Activated CD4-positive, alpha-beta T cell treated with anti-CD3 and anti-CD28 coated beads for 24 hours (primary cell): Measurements from ENCODE around the gene MRPL36.

Experiments
- DNase-seq, 2 donors: peaks; one replicate each; pipeline ENCODE4 v3.0.0-alpha.2; 2020; ENCODE audit warnings: low read depth in 2 of 2

The MRPL36 gene

GRCh38 chr5:1781726-1782384, 17.8 kb downstream of the MRPL36 start:
- DNase-seq = no peak

DNA sequence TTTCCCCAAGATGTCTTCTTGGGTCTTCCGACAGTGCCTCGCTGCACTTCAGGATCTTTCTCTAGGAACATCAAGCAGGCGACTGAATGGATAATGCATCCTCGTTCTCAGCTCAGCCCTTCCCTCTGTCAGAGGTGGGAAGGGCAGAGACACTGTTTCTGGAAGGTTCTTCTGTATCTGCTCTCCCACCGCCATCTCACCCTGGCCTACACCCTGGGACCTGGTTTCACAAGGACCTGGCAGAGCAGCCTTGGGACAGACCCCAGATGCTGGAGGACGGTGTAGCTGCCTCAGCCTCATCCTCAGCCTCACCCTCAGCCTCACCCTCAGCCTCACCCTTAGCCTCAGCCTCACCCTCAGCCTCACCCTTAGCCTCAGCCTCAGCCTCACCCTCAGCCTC, 18.5 kb downstream of the MRPL36 start:
- no peak for DNase-seq

DNA sequence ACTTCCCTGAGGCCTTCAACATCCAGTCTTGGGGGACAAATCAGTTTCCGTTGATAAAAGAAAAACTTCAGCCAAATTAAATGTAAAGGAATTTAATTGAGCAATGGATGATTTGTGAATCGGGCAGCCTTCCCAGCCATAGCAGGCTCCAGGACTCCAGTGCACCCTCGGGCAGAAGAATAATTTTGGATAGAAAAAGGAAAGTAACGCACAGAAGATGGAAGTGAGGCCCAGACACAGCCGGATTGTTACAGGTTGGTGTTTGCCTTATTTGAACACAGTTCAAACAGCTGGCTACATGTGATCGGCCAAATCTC, 19.1 kb downstream of the MRPL36 start:
- no peak for DNase-seq

DNA sequence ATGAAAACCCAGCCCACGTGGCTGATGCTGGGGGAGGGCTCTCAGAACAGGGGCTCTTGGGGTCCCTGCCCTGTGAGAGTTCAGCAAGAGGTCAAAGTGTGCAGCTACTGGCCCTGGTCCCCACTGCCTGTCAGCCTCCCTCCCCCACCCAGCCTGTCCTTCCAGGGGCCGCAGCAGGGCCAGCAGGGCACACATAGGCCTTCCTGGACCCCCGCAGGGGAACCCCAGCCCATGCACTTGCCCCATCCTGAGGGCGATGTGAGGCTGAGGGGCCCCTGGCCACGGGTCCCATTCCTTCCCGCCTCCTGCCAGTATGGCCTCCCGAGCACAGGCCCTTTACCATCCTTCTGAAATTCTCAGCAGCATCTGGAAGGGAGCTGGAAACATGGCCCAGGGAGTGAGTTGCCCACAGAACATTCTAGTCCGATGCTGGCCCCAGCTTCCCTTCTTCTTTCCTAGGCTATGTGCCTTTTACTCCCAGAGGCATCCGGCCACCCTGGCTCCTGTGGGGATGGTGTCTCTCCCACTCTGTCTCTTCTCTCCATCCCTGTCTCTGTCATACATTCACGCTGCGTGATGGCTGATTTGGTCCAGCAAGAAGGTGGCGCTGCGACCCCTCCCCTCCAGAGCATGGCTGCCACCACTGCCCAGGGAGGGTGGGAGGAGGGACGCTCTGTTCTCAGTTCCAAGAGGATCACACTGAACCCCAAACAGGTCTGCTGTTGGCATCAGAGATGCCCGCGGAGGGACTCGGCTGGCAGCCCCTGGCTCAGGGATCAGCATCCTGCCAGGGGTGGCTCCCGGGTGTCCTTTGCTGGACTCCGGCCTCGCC, 19.6 kb downstream of the MRPL36 start:
- DNase-seq = no peak

DNA sequence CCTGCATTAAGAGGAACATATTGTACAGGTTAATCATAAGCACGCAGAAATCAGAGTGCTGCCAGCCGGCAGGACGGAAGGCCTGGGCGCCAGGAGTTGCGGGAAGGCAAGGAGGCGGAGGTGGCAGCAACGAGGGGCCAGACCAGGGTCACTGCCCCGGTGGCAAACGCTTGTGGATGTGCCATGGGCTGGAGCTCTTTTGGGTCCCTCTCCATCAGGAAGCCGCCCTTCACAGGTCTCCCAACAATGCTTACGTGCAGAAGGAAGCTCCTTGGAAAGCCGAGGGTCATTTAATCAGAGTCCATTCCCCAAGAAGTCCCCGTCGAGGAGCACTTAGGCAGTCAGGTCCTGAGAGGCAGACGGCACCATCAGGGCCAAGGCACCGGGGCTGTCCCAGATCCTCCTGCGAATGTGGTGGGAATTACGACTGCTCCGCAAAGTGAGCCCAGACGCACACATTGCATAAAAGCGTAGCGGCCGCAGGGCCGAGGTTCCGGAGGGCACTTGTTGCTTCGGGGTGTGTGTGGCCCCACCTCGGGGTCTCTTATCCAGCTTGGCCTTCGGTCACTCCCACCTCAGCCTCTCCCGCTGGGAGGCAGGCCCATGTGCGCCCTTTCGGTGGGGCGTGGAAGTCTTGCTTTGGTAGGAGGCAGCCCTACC, 20.5 kb downstream of the MRPL36 start:
- DNase-seq = no peak

DNA sequence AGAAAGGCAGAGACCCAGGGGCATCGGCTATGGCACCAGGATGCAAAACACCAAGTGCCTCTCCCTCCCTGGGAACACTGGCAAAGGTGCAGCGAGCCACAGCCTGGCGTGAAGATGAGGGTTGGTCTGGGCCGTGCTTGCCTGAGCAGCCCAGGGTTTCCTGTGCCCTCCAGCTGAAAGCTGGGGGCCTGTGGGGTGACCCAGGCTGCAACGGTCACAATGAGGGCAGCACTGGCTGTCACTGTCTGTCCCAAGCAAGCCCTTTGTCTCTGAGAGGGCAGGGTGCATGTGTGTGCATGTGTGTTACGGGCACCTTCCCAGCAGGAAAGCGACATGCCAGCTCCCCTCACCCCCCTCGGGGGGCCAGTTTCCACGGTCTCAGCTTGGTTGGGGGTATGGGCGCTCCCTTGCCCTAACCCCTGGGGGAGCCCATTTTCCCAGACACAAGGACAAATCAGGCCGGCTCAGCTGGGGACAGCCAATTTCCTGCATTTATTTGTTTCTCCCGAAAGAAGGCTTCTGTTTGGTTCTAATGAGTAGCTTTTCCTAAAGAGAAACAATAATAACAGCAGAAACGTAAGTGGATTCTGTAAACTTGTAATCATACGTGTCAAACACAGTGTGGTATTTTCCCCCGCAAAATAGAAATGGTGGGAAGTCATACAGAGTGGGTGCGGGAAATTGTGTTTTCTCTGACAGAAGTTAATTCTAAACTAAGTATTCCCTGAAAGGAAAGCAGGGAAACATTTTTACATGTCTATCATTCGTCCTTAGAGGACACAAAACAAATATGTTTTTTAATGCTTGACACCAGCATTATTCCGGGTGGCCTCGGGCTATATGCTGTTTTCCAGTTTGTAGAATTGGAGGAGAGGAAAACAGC, 21.3 kb downstream of the MRPL36 start:
- no peak for DNase-seq

DNA sequence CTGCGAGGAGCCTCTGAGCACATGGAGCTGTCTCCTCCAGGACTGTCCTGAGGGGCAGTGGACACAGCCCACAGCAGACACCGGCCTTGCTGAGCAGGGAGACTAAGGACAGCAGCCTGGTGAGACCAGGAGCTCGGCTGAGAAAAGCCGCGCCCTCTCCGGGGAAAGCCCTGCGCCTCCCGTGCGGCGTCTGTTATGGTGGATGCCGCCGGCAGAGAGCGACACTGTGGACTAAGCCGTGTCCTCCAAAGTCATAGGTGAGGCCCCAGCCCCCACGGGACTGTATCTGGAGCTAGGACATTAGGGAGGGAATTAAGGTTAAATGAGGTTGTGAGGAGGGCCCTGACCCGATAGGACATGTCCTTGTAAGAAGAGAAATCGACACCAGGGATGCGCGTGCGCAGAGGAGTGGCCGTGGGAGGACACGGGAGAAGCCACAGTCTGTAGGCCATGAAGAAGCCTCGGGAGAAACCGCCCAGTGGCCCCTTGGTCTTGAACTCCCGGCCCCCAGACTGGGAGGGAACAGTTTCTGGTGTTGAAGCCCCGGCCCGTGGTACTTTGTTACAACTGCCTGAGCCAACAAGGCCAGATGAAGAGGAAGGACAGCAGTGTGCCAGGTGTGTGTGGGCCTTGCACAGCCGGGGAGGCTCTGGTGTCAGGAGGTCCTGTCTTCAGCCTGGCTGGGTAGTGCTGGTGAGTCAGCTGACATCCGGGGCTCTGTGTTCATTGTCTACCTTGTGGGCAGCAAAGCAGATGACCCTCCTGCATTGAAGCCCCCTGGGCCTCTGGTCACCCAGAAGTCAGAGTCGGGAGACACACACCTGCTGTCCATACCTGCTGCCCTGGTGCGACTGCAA, 22.1 kb downstream of the MRPL36 start:
- DNase-seq = no peak

DNA sequence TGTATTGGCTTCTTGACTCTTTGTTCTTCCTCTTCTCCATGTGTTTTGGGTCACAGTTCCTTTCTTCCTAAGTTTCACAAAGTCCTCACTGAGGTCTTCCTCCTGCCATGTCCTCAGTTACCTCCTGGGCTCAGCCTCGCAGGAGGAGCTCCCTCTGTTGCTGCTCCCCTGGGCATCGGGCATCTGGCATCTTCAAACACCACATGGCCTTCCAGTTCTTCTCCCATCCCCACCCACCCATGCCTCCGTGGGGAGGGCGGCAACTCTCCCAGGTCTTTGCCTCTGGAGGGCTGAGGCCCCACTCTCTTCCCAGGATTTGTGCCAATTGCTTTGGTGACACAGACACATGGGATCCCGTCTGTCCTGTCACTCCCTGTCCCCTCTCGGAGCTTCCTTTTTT, 22.8 kb downstream of the MRPL36 start:
- no peak for DNase-seq

- DNase-seq = no peak
Observed at GRCh38 chr5:1772634-1773033, 27.0 kb downstream of the MRPL36 start.

DNA sequence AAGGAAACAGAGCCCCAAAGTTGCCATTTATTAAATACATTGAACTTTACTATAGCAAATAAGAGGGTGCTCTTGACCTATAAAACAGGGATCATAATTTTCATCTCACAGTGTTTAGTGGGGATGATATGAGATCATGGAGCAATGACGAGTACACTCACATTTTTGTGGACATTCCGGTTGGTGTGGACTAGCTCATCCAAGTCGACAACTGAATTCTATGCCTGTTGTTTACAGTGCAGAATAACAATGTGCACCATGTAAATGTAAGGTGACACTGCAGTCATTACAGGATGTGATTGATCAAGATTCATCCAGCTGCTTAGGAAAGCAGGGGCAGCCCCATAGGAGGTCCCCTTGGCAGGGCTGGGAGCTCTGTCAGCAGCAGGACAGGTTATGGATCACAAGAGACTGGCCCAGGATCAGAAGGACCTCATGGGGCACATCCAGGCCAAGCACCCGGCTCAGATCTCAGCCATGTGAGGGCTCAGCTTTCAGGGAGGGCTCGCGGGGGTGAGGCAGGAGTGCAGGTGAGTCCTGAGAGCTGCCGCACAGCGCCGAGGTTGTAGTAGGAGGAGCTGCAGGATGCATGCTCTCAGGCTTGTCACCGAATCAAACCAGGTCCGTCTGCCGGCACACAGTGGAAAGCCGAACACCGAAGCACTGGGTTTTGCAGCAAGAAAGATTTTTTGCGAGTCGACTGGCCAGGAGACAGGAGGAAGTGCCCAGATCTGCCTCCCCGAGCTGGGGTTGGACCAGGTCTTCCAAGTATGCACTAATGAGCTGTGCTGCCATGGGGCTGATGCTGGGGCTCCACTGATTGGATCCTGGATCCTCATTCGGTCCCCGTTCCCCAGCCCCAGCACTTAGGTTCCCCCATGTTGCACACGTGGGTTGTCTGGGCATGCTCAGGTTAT, 28.2 kb downstream of the MRPL36 start:
- no peak for DNase-seq

DNA sequence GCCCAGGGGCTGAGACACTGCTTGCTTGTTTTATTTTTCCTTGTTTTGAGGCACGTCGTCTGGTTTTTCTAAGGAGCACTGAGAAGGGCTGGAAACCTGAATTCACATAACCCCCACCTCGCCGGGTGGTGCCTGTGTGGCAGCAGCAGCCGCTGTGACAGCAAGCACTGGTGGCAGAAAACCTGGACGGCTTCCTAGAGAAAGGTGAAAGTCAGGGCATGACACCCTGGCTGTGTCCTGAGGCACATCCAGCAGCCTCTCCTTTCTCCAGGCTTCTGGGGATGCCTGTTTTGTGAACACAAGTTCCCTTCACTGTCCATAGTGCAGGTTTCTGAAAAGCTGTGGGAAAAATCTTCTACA, 29.2 kb downstream of the MRPL36 start:
- no peak for DNase-seq

DNA sequence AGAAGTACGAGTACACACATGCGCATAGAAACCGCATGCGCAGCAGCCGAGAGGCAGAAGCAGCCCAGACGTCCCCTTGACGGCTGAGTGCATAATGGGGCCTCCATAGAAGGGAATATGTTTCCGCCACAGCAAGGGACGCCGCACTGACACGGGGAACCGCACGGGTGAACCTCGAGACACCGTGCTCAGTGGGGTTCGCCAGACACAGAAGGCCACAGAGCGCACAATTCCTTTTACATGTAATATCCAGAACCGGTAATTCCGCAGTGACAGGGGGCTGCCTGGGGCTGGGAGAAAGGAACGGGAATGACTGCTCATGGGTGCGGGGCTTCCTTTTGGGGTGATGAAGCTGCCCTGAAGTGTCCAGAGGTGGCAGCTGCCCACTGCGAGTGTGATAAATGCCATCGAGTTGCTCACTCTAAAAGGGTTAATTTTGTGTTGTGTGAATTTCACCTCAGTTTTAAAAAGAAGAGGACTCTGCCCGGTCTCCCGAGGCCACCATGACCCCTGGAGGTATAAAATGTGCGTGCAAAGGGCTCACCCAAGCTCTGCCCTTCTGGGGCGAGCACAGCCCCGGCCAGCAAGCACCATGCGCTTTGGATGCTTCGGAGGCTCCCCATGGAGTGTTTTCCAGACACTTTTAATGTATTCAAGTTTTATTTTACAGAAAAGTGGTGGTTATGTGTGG, 29.7 kb downstream of the MRPL36 start:
- no peak for DNase-seq

DNA sequence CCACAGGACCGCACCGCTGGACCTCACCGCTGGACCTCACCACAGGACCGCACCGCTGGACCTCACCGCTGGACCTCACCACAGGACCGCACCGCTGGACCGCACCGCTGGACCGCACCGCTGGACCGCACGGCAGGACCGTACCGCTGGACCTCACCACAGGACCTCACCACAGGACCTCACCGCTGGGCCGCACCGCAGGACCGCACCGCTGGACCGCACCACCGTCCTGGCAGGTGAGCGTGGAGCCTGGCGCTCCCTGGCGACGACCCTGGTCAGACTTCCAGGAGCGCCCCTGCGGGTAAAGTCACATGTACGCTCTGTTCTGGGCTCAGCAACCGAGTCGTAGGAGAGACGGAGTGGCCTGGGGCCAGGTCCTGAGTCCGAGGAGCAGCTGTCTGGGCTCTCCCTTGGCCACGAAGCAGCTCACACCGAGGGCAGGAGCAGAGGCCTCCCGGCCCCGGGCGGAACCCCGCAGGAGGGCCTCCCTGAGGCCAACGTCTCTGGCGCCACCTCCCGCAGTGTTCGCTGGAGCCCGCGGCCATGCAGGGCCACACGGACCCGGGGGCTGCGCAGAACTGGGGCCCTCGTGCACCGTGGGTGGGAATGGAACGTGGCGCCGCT, 30.5 kb downstream of the MRPL36 start:
- no peak for DNase-seq

- no peak for DNase-seq
Observed at GRCh38 chr5:1768283-1769000, 31.2 kb downstream of the MRPL36 start.

- no peak for DNase-seq
Observed at GRCh38 chr5:1767524-1768282, 31.9 kb downstream of the MRPL36 start.

- no peak for DNase-seq
Observed at GRCh38 chr5:1765880-1766235, 33.8 kb downstream of the MRPL36 start.

DNA sequence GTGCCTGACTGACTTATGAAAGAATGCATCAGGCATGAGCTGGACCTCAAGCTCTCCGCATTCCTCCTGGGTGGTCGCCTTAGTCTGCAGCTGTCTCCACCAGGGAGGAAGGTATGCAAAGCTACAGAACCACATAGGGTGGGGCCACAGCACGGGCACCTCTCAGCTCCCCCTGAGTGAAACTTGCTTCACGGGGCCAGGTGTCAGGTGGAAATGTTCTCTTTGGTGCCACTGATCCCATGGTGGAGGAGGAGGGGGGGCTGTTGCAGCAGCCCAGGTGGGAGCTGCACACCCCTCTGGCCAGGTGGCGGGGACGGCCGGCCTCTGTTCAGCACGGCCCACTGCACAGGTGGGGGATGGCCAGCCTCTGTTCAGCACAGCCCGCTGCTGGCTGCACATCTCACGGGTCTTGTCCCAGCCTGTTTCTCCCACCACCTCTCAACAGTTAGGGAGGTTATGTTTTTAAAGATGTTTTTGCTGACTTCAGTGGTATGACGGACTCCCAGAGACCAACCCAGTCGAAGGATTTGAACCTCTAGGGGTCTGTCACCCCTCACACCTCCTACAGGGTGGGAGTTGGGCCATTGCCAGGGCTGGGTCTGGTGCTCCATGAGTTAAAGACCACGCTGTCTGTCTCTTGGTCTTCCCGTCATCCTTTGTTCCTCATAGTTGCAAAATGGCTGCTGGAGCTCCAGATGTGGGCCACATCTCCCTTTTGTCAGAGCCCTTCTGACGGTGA, 34.3 kb downstream of the MRPL36 start:
- no peak for DNase-seq
